HG03521 (cell line): Measurements from ENCODE around the gene MFSD12.

Experiments
- ATAC-seq: cut with Tn5 transposase; IDR thresholded peaks from one replicate; pipeline ENCODE4 v1.9.1; 2021; ENCODE audit warnings: mild to moderate bottlenecking, moderate library complexity; ENCODE audit not compliant: unreplicated experiment

MFSD12 gene

GRCh38 chr19:3557461-3558248 is at the start of gene MFSD12:
Gene MFSD12, minus strand, starts transcription at chr19:3557586. Its CDS starts 183 bp downstream, at chr19:3557403.
- ATAC-seq, result peak; percentile 81

DNA sequence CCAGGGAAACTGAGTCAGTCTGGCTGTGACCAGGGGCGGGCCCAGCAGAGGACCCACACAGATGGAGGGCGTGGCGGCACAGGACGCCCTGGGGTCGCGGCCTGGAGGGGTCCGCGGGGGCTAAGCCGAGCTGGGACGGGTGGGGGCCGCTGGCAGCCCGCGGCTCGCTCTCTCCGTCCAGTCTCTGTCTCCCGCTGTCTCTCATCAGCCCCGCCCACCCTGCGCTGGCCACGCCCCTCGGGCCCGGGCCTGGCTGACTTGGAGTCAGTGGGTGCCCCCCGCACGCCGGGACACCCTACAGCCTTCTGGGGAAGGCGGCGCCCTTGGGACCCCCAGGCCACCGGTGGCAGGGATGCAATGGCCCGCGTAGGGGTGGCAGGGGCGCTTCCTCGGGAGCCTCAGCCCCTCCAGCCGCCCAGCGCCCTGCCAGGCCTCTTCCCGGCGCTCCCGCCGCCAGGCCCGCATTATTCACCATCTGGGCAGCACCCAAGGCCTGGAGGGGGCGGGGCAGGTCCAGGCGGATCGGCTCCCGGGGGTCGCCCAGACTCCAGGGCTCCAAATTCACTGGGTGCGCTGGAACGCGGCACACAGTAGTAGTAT is 49.4 kb upstream of the MFSD12 start, which contains the start of gene TBXA2R:
Gene TBXA2R (minus strand): TSS at position 186 of the 600 bp plus-strand sequence. CDS start 6,241 bp downstream, outside the sequence.
- ATAC-seq, result no peak

DNA sequence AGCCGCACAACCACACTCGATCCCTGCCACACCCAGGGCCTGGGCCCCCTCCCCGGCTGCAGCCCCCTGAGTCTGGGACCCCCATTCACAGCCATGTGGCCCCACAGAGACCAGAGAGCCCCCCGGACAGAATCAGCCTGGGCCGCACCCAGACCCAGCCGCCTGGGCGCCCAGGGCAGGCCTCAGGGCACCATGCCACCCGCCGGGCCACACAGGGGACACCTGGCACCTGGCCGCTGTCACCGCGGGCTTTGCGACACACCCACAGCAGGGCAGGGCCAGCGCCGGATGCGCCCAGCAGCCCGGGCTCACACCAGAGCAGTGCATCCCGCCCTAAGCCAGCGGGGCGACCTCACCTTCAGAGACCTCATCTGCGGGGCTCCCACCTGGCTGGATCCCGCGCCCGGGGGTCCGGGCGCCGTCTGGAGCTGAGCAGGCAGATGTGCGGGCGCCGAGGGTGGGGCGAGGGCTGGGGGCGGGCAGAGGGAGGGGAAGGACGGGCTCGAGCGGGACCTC is 48.8 kb upstream of the MFSD12 start:
- no peak for ATAC-seq

DNA sequence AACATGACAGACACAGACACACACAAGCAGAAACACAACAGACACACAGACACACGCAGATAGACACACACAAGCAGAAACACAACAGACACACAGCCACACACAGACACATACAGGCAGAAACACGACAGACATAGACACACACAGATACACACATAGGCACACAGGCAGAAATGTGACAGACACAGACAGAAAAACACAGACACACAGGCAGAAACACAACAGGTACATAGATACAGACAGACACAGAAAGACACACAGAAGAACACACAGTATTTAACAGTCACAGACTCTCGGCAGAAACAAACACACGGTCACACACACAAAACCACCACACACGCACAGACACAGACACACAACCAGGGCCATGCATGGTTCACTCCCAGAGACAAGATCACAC is 48.4 kb upstream of the MFSD12 start:
- ATAC-seq, result no peak

- no peak for ATAC-seq
These were observed 48.0 kb upstream of the MFSD12 start for GRCh38 chr19:3605361-3605760.

DNA sequence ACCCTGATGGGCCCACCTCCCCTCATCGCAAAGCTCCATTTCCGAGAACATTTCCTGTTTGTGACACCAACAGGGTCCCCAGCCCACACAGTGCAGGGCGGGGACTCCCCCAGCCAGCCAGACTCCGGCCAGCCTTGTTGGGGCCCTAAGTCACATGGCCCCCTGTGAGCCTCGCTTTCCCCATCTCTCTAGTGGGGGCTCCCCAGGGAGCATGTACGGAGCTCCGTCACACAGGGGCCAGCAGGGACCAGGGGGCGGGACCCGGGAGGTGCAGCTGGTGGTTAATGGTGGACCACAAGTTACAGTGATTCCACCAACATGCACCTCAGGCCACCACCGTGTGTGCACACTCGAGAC is 47.6 kb upstream of the MFSD12 start:
- no peak for ATAC-seq

- ATAC-seq, result no peak
These were observed 47.0 kb upstream of the MFSD12 start for GRCh38 chr19:3604227-3604986.

DNA sequence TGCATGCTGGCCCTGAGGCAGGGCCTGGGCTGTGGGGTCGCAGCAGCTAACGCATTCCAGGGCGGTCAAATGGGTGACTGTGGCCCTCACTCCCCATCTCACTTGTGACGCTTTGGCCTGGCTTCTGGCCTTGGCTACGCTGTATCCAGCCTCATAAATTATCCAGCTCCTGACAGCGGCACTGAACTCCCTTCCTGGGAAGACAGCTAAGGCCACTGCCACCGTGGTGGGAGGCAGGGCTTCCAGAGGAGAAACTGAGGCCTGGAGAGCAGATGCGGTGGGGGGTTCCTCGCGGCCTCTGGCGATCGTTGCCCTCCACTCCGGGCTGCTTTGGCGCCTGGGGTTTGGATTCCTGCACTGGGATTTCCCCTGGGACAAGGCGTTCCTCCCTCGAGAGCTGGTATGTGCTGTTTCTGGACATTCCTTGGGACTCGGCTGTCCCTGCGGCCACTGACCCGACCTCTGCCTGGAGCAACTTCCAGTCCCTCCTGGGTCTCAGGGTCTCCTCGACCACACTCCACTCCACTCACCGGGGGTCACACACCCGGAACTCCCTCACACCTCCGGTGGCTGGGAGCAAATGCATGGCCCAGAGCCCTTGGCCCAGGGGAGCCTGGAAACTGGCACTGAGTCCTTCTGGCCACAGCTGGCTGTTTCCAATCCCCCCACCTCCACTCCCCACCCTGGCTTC is 45.9 kb upstream of the MFSD12 start:
- ATAC-seq, result no peak

GRCh38 chr19:3601021-3601420 is 43.6 kb upstream of the MFSD12 start:
- ATAC-seq, result no peak

DNA sequence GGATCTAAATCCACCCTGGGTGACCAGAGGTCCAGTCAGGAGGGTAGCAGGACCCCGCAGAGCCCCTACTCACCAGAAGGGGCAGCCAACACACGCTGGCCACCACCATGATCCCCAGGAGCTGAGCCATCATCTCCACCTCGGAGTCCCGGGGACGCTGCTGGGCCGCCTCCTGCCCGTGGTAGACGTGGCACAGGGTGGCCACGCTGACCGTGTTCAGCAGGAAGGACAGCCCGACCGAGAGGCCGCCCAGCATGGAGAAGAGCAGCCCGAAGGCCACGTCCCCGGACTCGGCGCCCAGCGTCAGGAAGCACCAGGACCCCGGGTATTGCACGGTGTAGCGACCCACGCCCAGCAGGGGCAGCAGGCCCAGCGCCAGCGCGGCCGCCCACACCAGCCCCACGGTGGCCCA is 42.4 kb upstream of the MFSD12 start:
- ATAC-seq, result no peak

DNA sequence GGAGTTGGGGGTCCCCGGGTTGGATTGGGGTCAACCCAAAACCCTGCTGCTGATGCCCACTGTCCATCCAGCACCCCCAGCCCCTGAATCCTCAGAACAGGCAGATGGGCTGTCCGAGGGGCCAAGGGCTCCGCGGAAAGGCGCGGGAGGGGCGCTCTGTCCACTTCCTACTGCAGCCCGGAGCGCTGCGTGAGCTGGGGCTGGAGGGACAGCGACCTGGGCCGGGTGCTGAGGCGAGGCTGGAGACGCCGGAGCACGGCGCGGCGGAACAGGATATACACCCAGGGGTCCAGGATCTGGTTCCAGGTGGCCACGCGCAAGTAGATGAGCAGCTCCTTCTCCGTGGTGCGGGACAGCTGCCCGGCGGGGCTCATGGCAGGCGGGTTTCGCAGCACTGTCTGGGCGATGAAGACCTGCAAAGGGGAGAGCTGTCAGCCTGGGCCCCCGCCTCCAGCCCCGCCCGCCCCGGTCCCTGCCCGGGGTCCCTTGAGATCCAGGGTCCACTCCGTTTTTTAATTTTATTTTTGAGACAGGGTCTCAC is 38.2 kb upstream of the MFSD12 start:
- ATAC-seq, result no peak

GRCh38 chr19:3593156-3593555 is 35.8 kb upstream of the MFSD12 start:
- no peak for ATAC-seq

DNA sequence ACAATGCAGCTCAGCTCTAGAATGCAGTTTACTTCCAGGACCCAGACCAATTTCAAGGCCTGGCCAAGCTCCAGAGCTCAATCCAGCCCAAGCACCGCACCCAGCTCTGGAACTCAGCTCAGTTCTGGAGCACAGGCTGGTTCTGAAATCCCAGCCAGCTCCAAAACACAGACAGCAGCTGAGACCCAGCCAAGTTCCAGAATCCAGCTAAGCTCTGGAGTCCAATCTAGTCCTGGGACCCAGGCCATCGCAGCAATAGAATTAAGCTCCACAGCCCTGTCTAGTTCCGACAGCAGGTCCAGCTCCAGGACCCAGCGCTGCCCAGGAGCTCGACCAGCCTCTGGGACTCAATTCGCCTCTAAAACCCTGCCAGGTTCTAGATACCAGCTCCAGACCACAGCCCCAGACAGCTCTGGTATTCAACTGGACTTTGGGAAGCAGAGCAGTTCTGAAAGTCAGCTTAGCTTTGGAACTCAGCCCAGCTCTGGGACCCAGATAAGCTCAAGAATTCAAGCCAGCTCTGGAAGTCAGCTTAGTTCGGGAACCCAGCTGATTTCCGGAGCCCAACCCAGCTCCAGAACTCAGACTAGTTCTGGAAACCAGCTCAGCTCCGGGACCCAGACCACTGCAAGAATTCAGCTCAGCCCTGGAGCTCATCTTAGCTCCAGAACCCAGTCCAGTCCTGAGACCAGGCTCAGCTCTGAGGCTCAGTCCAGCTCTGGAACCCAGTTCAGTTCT is 34.7 kb upstream of the MFSD12 start:
- no peak for ATAC-seq

DNA sequence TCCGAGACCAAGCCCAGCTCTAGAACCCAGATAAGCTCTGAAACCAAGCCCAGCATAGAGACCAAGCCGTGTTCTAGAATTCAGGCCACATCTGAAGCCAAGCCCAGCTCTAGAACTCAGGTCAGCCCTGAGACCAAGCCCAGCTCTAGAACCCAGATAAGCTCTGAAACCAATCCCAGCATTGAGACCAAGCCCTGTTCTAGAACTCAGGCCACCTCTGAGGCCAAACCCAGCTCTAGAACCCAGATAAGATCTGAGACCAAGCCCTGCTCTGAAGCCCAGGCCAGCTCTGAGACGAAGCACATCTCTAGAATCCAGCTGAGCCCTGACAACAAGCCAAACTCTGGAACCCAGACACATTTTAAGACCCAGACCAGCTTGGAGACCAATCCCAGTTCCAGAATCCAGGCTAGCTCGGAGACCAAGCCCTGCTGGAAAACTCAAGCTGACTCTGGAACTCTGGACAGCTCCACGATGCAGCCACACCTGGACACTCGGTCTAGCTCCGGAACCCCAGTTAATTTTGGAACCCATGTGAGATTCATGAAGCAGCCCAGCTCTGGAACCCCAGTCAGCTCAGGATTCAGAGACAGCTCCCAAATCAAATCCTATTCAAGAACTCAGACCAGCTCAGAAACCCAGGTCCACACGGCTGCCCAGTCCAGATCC is 33.7 kb upstream of the MFSD12 start:
- ATAC-seq, result no peak

DNA sequence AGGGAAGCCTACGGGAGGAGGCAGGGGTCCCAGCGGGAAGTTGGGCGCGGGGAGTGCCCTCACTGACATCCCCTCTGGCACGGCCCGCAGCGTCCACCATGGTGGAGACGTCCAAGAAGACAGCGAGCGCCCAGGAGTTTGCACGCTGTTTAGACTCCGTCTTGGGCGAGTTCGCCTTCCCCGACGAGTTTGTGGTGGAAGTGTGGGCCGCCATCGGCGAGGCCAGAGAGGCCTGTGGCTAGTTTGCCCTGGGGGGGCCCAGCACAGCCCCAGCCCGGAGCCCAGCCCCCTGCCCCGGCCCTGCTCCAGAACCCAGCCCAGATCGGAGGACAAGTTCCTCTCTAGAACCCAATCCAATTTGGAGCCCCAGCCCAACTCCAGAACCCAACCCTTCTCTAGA is 32.6 kb upstream of the MFSD12 start:
- ATAC-seq, result no peak

DNA sequence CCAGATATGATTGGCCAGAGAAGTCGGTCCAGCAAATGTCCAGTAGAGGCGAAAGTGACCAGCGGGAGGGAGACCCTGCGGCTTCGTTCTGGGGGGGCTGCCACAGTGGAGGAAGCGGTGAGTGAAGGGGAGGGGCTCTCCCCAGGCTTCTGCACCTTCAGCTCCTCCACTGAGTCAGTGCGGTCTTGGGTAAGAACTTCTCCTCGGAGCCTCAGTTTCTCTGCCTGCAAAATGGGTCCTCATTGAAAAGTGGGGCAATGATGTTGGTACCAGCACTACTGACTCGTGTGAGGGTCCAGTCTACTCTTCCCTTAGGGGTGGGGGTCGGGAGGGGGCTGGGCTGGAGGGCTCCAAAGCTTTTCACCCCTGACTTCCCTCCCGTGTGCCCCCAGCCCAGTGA is 32.1 kb upstream of the MFSD12 start:
- no peak for ATAC-seq

DNA sequence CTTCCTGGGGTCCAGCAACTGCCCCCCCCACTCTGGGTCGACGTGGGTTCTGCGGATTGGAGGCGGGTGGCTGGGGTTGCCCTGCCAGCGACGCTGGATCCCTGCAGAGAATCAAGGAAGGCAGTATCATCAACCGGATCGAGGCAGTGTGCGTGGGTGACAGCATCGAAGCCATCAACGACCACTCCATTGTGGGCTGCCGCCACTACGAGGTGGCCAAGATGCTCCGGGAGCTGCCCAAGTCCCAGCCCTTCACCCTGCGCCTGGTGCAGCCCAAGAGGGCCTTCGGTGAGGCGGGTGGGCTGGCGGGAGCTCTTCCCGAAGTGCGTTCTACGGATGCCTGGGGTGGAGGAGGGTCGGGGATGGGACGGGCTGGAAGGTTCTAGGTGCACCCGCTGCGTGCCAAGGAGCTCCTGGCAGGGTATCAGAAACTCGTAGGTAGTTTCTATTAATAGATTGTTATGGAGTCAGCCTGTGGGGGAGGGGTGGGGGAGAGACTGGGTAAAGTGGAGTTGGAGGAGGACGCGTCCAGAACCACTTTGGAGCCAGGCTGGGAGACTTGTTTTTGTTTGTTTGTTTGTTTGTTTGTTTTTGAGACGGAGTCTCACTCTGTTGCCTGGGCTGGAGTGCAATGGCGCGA is 29.4 kb upstream of the MFSD12 start:
- ATAC-seq, result no peak

DNA sequence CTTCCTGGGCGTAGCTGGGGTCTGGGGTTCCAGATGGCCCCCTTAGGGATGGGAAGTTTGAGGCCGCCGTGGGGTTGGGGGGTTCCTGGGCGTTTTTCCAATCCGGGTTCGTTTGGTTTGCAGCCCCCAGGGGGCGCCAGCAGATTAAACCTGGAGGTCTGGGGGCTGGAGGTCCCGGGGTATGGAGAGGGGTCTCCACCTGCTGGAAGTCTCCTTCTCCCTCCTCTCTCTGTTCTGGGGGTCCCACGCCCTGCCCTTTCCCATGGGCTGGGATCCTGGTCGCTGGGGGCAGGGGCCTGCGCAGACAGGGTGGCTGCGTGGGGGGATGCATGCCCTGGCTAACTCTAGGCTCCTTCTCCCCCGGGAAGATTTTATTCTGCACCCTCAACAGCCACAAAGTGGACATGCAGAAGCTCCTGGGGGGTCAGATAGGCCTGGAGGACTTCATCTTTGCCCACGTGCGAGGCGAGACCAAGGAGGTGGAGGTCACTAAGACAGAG is 28.8 kb upstream of the MFSD12 start:
- no peak for ATAC-seq
